HG03520 (cell line): ENCODE results near the gene MTLN.
"Not testable (repeated sequence)": the region's sequence is repeated elsewhere in the genome, so short reads cannot be mapped to it uniquely, and the experiment has no call there.

Source experiments
- ATAC-seq: cut with Tn5 transposase; IDR thresholded peaks from one replicate; pipeline ENCODE4 v1.9.1; 2021; ENCODE audit warnings: mild to moderate bottlenecking, moderate library complexity; ENCODE audit not compliant: unreplicated experiment

The MTLN gene, protein sequence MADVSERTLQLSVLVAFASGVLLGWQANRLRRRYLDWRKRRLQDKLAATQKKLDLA

DNA sequence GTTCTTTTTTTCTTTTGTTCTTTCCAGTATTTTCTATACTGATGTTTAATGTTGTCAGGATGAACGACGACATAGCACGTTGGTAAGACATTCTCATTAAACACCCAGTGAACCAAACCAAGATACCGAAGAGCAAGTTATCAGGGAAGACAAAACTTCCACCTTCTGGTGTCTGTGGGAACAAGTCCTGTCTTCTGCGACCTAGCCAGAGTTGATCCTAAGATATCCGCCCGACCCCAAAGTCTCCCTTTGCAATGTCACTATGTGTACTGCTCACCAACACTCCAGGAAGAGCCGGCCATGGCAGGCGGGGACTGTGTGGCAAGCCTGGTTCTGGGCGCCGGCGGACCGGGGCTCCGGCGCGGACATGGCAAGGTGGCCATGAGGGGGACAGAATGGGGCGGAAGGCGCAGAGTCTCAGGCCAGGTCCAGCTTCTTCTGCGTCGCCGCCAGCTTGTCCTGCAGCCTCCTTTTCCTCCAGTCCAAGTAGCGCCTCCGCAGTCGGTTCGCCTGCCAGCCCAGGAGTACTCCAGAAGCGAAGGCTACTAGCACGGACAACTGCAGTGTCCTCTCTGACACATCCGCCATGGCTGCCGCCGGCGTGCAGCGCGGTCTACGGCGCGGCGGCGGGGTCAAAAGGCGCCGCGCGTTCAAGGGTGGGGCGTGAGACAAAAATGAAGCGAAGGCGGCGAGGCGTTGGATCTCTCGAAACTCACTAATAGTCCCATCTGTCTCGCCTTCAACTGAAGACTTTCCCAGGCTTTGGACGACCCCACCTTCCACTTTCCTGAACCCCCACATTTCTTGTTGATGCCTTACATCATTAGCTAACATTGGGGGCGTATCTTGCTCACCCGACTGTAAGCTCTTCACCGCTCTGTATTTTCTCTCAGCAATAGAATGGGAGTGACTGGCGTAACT is at the start of gene MTLN:
TSS of gene MTLN (minus strand) at position 610 of the 921 bp plus-strand sequence. CDS start at position 588, 22 bp downstream.
- peak; percentile 80 for ATAC-seq

DNA sequence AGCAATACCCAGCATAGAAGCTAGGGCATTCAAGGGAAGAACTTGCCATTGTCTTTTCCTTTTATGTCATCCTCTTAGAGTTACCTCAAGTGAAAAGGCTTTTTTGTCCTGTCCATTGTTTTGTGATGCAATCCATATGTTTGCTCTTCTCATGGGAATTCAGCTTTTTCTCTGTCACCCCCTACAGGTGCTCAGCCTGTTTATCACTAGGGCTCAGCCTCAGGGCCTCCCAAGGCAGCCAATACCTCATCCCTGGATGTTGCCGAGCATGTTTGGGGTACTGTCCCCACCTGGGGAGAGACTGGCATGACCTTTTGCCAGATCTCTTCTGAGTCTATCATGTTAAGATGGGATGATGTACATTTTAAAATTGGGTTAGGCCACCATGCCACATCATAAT is 49.6 kb upstream of the MTLN start:
- not testable (repeated sequence) for ATAC-seq

- not testable (repeated sequence) for ATAC-seq
Observed at GRCh38 chr2:110248081-110248795, 35.9 kb upstream of the MTLN start.

DNA sequence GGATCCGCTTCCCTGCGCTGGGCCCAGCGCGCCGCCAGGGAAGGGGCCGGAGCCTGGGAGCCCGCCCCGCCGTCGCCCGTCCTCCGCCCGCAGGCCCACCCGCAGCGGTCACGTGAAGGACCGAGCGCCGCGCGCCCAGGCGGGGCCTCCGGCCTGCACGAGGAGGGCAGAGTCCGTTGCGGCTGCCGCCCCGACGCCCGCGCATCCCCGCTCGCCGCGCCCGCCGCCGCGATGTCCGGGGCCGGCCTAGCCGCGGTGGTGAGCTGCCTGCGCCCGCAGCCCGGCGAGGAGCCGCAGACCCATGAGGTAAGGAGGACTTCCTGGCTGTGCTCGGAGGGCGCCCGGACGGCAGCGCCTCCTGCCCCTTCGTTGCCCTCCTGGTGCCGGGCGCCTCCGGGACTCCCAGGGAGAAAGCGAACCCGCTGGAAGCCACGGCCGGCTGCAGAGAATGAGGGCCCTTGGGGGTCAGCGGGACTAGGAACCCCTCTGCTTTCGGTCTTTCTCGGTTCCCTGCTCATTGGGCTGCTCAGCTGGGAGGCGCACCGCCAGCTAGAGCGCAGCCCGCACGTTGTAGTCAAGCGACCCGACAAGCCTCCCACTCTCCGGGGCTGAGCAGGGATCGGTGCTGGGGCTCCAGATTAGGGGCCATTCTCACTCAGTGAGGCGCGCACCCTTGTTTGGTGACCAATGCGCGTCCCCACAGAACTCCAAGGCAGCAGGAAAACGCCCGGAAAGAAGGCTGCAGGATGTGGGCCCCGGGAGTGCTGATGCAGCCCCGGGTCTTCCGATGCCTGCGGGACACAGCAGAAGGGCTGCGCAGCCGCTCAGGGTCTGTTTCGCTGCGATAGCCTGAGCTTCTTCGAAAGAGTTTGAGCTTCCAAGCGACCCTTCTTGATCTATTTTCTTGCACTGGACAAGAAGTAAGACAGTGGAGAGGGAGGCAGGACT is 33.4 kb upstream of the MTLN start:
- not testable (repeated sequence) for ATAC-seq

GRCh38 chr2:110243283-110243682 is 30.9 kb upstream of the MTLN start:
- ATAC-seq, result not testable (repeated sequence)

- not testable (repeated sequence) for ATAC-seq
Observed at GRCh38 chr2:110234514-110234913, 22.2 kb upstream of the MTLN start.

DNA sequence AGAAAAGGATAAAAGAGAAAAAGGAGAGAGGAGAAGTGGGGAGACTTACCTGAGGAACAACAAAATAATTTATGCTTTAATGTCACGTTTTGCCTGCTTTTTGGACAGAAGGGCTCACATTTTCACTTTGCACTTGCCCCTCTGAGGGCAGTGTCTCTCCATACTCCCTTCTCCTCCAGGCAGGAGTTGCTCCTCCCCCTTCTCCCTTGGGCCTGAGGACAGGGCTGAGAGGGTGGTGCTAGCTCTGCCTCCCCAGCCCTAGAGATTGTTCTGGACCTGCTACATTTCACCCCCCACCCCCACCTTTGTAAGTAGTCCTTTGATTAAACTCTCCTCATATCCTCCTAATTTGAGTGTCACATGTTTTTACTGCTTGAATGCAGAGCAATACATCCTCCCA is 17.5 kb upstream of the MTLN start:
- ATAC-seq, result not testable (repeated sequence)

DNA sequence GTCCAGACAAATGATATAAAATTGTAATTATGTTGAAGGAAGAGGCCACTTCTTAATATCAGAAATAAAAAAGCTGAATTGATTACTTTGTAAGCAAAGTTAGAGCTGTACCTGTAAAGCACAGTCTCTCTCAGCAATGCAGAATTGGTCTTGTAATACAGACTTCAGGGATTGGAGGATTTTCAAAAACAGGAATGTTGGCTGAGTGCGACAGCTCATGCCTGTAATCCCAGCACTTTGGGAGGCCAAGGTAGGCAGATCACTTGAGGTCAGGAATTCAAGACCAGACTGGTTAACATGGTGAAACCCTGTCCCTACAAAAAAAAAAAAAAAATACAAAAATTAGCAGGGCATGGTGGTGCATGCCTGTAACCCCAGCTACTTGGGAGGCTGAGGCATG is 10.3 kb upstream of the MTLN start:
- ATAC-seq, result not testable (repeated sequence)

DNA sequence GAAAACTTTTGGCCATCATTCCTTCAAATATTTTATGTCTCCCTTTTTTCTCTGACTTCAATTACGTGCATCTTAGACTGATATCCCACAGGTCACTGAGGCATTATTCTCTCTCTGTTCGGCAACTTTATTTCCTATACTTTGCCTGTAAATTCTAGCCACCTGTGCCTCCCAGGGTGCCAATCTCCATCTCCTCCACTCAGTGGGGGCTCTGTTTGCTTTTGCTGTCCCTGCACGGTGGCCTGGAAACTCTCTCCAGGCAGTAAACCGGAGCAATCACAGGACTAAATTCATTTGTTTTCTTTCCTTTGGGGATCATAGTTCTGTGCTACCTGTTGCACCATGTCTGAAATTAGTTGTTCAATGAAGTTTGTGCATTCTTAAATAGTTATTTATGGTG is 9.6 kb upstream of the MTLN start:
- ATAC-seq, result no peak

GRCh38 chr2:110220190-110220564 is 7.8 kb upstream of the MTLN start:
- no peak for ATAC-seq

DNA sequence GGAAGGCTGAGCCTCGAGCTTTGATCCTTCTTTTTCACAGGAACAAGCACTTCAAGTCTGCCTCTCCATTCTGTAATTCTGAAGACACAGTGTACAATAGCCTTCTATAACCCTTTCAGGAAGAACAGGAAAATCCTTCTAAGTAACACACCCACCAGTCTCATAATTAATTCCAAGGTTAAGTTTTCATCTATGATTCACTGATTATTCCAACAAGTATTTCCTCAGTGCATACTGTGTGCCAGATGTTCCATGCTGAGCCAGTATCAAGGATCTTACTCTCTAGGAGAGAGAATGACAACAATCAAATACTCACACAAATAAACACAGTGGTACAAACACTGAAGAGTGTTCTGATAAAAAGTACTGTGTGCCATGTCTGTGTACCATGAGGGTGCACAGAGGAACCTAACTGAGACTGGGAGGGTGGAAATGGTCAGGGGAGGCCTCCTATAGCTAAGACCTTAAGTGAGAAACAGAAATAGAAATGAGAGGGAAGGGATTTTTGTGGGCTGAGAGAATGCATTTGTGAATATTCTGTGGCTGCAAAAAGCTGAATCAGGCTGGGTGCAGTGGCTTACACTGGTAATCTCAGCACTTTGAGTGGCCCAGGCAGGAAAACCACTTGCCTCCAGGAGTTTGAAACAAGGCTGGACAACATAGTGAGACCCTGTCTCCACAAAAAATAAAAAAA is 7.3 kb upstream of the MTLN start:
- no peak for ATAC-seq

DNA sequence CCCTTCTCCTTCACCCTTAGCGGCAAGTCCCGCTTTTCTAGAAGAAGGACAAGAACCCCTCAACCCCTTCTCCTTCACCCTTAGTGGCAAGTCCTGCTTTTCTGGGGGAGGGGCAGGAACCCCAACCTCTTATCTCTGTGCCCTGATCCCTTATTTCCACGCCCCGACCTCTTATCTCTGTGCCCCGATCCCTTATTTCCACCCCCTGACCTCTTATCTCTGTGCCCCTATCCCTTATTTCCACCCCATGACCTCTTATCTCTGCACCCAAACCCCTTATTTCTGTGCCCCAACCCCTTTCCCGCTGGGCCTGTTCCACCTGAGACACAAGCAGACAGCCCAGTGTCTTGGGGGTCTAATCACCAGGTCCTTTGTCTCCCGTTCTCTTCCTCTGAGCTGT is 6.5 kb upstream of the MTLN start:
- not testable (repeated sequence) for ATAC-seq

- ATAC-seq, result no peak
Observed at GRCh38 chr2:110216803-110217202, 4.5 kb upstream of the MTLN start.

DNA sequence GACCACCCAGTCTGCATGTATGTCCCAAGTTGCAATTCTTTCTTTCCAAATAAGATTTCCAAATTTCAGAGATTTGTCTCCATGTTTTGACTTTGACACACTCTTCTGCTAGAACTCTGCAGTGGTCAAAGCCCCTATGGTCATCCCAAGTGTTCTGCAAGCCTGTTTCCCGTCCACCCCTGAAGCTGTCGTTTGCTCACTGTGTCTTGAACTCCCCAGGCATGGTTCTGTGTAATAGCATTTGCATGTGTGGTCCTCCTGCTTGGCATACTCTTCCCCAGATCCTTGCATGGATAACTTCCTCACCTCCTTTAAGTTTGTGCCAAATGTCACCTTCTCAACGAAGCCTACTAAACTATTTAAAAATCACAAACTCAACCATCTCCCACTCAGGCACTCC is 3.9 kb upstream of the MTLN start:
- ATAC-seq, result no peak

DNA sequence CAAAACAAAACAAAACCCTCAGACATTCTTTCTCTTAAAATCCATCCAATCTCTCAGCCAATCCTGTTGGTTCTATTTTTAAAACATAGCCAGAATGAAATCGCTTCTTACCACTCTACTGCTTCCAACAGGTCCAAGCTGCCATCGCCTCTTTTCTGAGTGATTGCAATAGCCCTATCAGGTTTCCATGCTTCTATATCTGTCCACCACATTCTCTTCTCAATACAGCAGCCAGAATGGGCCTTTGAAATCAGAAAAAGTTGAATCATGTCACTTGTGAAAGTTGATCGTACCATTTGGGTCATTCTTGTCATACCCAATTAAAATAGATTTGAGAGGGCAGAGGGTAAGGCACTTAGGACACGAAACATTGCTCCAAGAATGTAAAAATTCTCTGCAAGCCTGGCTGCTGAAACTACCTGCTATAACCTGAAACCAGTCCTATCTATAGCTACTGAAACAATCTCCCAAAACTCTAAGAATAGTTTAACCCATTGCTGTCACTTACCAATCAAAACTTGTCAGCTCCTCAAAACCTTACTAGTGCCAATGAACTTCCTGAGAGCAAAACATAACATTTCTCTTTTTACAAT is 3.3 kb upstream of the MTLN start:
- ATAC-seq, result no peak

- no peak for ATAC-seq
Observed at GRCh38 chr2:110215091-110215490, 2.7 kb upstream of the MTLN start.

DNA sequence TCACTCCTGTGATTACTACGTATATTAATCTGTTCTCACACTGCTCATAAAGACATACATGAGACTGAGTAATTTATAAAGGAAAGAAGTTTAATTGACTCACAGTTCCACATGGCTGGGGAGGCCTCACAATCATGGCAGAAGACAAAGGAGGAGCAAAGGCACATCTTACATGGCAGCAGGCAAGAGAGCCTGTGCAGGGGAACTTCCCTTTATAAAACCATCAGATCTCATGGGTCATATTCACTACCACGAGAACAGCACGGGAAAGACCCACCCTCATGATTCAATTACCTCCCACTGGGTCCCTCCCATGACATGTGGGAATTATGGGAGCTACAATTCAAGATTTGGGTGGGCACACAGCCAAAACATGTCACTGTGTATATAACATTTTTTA is 1.2 kb upstream of the MTLN start:
- ATAC-seq, result not testable (repeated sequence)

DNA sequence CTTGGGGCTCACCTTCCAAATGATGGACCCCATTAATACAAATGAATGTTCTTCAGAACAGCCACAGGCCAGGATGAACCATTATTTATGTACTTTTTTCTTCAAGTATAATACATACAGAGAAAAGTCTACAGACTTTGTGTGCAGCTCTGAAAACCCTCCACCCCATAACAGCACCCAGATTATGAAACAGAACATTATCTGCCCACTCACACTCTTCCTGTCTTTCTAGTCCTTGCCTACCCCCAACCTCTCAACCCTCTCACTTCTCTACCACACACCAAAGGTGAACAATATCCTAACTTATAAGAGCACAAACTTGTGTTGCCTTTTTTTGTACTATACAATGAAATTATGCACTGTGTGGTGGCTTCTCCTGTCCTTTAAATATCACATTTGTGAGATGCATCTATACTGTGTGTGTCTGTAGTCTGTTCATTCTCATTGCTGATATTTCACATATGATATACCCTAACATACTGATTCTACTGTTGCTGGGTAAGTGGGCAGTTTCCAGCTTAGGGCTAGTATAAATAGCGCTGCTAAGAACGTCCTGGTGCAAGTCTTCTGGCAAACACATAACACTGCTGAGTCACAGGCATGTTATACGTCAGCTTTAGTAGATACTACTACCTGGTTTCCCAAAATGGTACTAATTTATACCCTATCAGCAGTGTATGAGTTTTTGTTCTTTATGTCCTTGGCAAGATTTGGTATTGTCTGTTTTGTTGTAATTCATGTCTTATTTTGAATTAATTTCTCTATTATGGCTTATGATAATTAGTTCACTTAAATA is 6.5 kb downstream of the MTLN start:
- ATAC-seq, result no peak
